GM12878 (cell line): ENCODE results near the gene ISG15. TPM values are rescaled to one million over a fixed set of nuclear protein-coding genes. Genes with fewer than 3 reads are reported as not detected.
A peak's percentile ranks its signal among the peaks of the same experiment; 100 is the strongest.

Experiments
- ATAC-seq: fragments of 200-7000 bp; cut with Tn5 transposase; 3 replicates; pipeline ENCODE4 v1.9.1; 2020; ENCODE audit warnings: mild to moderate bottlenecking, moderate library complexity
- BruUV-seq: library from RNA; stranded (reverse); fragments of 400-500 nt; replicated peaks from 2 replicates; lab custom pipeline; 2021; lab: Mats Ljungman, UMichigan
- CTCF ChIA-PET: fragments of 300-600 bp; sonication (Branson Sonifier 250); formaldehyde crosslinking; extraction: SDS; loops from one replicate; lab custom pipeline; 2021; ENCODE audit warnings: inconsistent platforms; lab: Yijun Ruan, JAX
- POLR2A ChIA-PET: fragments of 350-600 bp; formaldehyde crosslinking; extraction: SDS; loops from one replicate; lab custom pipeline; 2021; ENCODE audit warnings: inconsistent platforms; lab: Charles Lee
- RAD21 ChIA-PET: fragments of 300-600 bp; sonication (Branson Sonifier 250); formaldehyde crosslinking; loops from one replicate; lab custom pipeline; 2023; ENCODE audit warnings: antibody characterized with exemption; ENCODE audit not compliant: unreplicated experiment; lab: Charles Lee
- SMC1A ChIA-PET: fragments of 300-600 bp; sonication (Branson Sonifier 250); formaldehyde crosslinking; loops from one replicate; lab custom pipeline; 2023; ENCODE audit not compliant: unreplicated experiment, uncharacterized antibody; lab: Charles Lee
- DNase-seq: peaks from one replicate; pipeline ENCODE4 v3.0.0-alpha.2; 2011; ENCODE audit warnings: low read depth, low spot score
- FAIRE-seq: peaks from 3 replicates; lab custom pipeline; 2011; peaks lifted over from hg19 to GRCh38; lab: Jason Lieb, UNC
- H2AFZ ChIP-seq: 2 replicates; pipeline ENCODE4 v1.6.0; 2011; ENCODE audit warnings: low read depth, low read length, control low read depth; ENCODE audit not compliant: control insufficient read depth
- H3K27ac ChIP-seq: 2 replicates; pipeline ENCODE4 v1.5.1; 2011; ENCODE audit warnings: control low read depth; ENCODE audit not compliant: control insufficient read depth, insufficient read depth
- H3K27me3 ChIP-seq, 2 experiments: replicated peaks in 1 of 2; 2 replicates each; pipeline versions ENCODE4 v1.6.0 to v1.6.1; 2011; ENCODE audit warnings: low read length in 1 of 2; ENCODE audit not compliant: control insufficient read depth in 2 of 2, insufficient read depth in 2 of 2
- H3K36me3 ChIP-seq, 2 experiments: 2 replicates each; pipeline ENCODE4 v1.5.1; 2011; ENCODE audit warnings: low read length in 1 of 2; ENCODE audit not compliant: control insufficient read depth in 2 of 2, insufficient read depth in 2 of 2
- H3K4me1 ChIP-seq: 2 replicates; pipeline ENCODE4 v1.6.1; 2011; ENCODE audit warnings: mild to moderate bottlenecking, low read length, moderate library complexity, mixed read lengths; ENCODE audit not compliant: control insufficient read depth, insufficient read depth
- H3K4me2 ChIP-seq: 2 replicates; pipeline ENCODE4 v1.6.0; 2011; ENCODE audit warnings: control low read depth; ENCODE audit not compliant: control insufficient read depth, insufficient read depth
- H3K4me3 ChIP-seq: fragments of 200-600 bp; sonication (generic); 2 replicates; pipeline ENCODE4 v1.5.1; 2016
- H3K79me2 ChIP-seq: 2 replicates; pipeline ENCODE4 v1.6.0; 2011; ENCODE audit warnings: low read length; ENCODE audit not compliant: control insufficient read depth, insufficient read depth
- H3K9ac ChIP-seq: 2 replicates; pipeline ENCODE4 v1.8.0; 2011; ENCODE audit warnings: low read length, control low read depth, mixed read lengths; ENCODE audit not compliant: control insufficient read depth, insufficient read depth
- H3K9me3 ChIP-seq: replicated peaks from 3 replicates; pipeline ENCODE4 v1.5.1; 2011; ENCODE audit warnings: mild to moderate bottlenecking, low read length; ENCODE audit not compliant: control insufficient read depth, insufficient read depth
- H4K20me1 ChIP-seq: 2 replicates; pipeline ENCODE4 v1.6.0; 2011; ENCODE audit not compliant: control insufficient read depth, insufficient read depth
- NFIC ChIP-seq: IDR thresholded peaks from 2 replicates; pipeline ENCODE4 v1.6.1; 2012; ENCODE audit warnings: low read depth, mild to moderate bottlenecking, inconsistent platforms, low read length, moderate library complexity
- NR2F1 ChIP-seq: fragments of 450-650 bp; conservative IDR thresholded peaks from 2 replicates; pipeline ENCODE4 v1.6.1; 2017; ENCODE audit warnings: mild to moderate bottlenecking
- POLR2A ChIP-seq: IDR thresholded peaks from 2 replicates; pipeline ENCODE4 v1.6.1; 2011; ENCODE audit warnings: low read depth, mild to moderate bottlenecking, low read length
- RCOR1 ChIP-seq: conservative IDR thresholded peaks from 2 replicates; pipeline ENCODE4 v1.6.1; 2012; ENCODE audit warnings: low read depth, low read length, improper control_type of control experiment
- WGBS: methylation state at CpG from one replicate; pipeline ENCODE4 v1.1.6; 2016; ENCODE audit warnings: low lambda C conversion rate; ENCODE audit not compliant: insufficient replicate concordance, insufficient coverage; ENCODE audit errors: missing lambda C conversion rate; 5-methylcytosine and 5-hydroxymethylcytosine counted together
- in situ Hi-C: fragments of 300-500 bp; cut with MboI; formaldehyde crosslinking; loops from 9 replicates; pipeline ENCODE4 v1.14.3; 2018; ENCODE audit warnings: mixed read lengths
- intact Hi-C: fragments of 100-400 bp; cut with micrococcal nuclease; formaldehyde crosslinking; loops from one replicate; pipeline ENCODE4 v1.14.2; 2022; ENCODE audit not compliant: unreplicated experiment
- polyA plus RNA-seq, 11 experiments: library from polyadenylated mRNA; depleted of rRNA in 4 of 11; unstranded in 6 of 11; stranded (reverse) in 5 of 11; fragments of >200 nt; fragmentation: Nextera tagmentation in 4 of 11; fragmentation: Illumina TruSeq in 1 of 11; extraction: Ambion mirVana in 4 of 11; extraction: Trizol in 1 of 11; gene quantifications; 1 replicate in 1 of 11; 2 replicates in 10 of 11; pipeline versions ENCODE4 v1.2.1 to v1.2.3, GENCODE V29; 2011 to 2016; ENCODE audit warnings: inconsistent platforms in 2 of 11, missing spikeins in 2 of 11, low read depth in 1 of 11
- total RNA-seq, 4 experiments: library from RNA; depleted of rRNA in 3 of 4; stranded (reverse); fragments of >200 nt in 3 of 4; fragmentation: Illumina TruSeq in 1 of 4; extraction: Trizol in 1 of 4; gene quantifications; 2 replicates each; pipeline versions ENCODE4 v1.2.1 to v1.2.3, GENCODE V29; 2013 to 2021

ISG15 gene
- total and polyA plus RNA-seq, 10 of the 15 experiments (the other 5 are each of a cell fraction or from before 2014, with no cell fraction given), result 7.8 to 384 (median 274) TPM

DNA sequence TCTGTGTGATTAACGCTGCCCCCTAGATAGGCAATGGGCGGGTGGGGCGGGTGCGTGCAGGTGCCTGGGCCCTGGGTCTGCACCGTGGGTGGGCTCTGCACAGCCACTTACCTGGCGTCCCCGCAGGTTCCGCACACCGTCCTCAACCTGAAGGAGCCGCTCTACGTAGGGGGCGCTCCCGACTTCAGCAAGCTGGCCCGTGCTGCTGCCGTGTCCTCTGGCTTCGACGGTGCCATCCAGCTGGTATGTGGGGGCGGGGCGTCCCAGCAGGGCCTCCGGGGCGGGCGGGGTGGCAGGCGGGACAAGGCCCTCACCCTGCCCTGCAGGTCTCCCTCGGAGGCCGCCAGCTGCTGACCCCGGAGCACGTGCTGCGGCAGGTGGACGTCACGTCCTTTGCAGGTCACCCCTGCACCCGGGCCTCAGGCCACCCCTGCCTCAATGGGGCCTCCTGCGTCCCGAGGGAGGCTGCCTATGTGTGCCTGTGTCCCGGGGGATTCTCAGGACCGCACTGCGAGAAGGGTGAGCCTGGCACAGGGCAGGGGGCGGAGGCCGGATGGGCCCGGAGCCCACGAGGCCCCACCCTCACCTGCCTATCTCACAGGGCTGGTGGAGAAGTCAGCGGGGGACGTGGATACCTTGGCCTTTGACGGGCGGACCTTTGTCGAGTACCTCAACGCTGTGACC lies 38.0 kb downstream of the ISG15 start:
- H2AFZ ChIP-seq, result no peak overlapping the region
- ChIA-PET POLR2A (no interaction called here), SMC1A (no interaction called here), RAD21 (interaction anchor here (1.0 kb wide), 1 partner anchor 13 kb away, joined by 3 read pairs; no protein-coding TSS in a partner anchor), CTCF (interaction anchor here (1.0 to 1.2 kb wide), 2 partner anchors 13 to 19 kb away, joined by 3 read pairs; no protein-coding TSS in a partner anchor)
- no peak overlapping the region for H3K4me2 ChIP-seq
- no peak overlapping the region for H3K9ac ChIP-seq
- H3K4me3 ChIP-seq, result no peak overlapping the region
- no peak overlapping the region for H3K27ac ChIP-seq
- in situ Hi-C loops (loop anchor here (5.0 kb wide), 1 partner anchor 51 kb away; no protein-coding TSS in a partner anchor), intact Hi-C loops (no loop called here)
- WGBS, result 67% methylated on average over 43 of the region's 46 CpGs
- no peaks in the 10 kb centered on the region for H3K9me3 ChIP-seq
- no peaks in the 10 kb centered on the region for H4K20me1 ChIP-seq
- no TSS peak for BruUV-seq
- no peak for FAIRE-seq
- no peaks in the 10 kb centered on the region for H3K27me3 ChIP-seq
- DNase-seq, result no peak
- 0 out of 2 replicates have a peak, but pooled peaks have one; percentile 17 for TF ChIP-seq POLR2A
- no peak for TF ChIP-seq NR2F1
- ATAC-seq, result no peak
- H3K36me3 ChIP-seq, result peaks cover 3 to 16% of the 10 kb centered on the region in 2 experiments; a peak in 3 of 4 replicates
- H3K79me2 ChIP-seq, result no peaks in the 10 kb centered on the region
- peaks cover 5% of the 10 kb centered on the region; the same call in 1 of the 2 replicates for H3K4me1 ChIP-seq

DNA sequence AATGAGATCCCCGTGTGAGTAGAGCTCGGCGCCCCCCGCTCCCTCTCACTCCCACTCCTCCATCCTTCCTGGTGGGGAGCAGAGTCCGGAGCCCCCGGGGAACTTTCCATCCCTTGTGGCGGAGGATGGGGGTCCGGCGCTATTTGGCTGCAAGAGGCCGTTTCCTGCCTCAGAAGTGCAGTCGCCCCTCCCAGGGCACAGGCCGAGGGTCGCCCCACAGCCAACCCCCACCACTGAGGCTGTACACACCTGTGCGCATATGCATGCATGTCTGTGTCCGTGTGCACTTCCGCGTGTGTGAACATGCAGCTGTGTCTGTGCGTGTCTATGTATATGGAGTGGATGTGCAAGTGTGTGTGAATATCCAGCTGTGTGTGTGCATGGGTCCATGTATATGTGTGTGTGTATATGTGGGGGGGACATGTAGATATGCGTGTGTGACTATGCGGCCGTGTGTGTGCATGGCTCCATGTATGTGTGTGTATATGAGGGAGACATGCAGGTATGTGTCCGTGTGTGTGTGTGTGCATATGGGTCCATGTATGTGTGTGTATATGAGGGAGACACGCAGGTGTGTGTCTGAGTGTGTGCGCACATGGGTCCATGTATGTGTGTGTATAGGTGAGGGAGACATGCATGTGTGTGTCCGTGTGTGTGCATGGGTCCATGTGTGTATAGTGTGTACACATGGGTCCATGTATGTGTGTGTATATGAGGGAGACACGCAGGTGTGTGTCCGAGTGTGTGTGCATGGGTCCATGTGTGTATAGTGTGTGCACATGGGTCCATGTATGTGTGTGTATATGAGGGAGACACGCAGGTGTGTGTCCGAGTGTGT lies 38.9 kb downstream of the ISG15 start:
- Histone ChIP-seq H4K20me1 (no peaks in the 10 kb centered on the region), H3K4me1 (peaks cover 5% of the 10 kb centered on the region; the same call in 1 of the 2 replicates), H3K4me2 (no peak overlapping the region), H3K36me3 (peaks cover 3 to 9% of the 10 kb centered on the region in 2 experiments; a peak in 3 of 4 replicates), H3K27me3 (no peaks in the 10 kb centered on the region), H3K9ac (no peak overlapping the region), H3K79me2 (no peaks in the 10 kb centered on the region), H2AFZ (no peak overlapping the region), H3K9me3 (no peaks in the 10 kb centered on the region)
- ATAC-seq, result no peak
- POLR2A ChIA-PET, result no interaction called here
- intact Hi-C loops, result no loop called here
- no peak for FAIRE-seq
- SMC1A ChIA-PET, result no interaction called here
- DNase-seq, result no peak
- in situ Hi-C loops, result loop anchor here (5.0 kb wide), 1 partner anchor 50 kb away; no protein-coding TSS in a partner anchor
- CTCF ChIA-PET, result no interaction called here
- WGBS, result 92% methylated on average over 26 of the region's 29 CpGs
- no peak for TF ChIP-seq RCOR1
- TF ChIP-seq POLR2A, result 0 out of 2 replicates have a peak, but pooled peaks have one; percentile 6
- no peak for TF ChIP-seq NFIC
- TF ChIP-seq, all 136 proteins: peak for 1
- H3K27ac ChIP-seq, result no peak overlapping the region
- no TSS peak for BruUV-seq
- H3K4me3 ChIP-seq, result no peak overlapping the region
- RAD21 ChIA-PET, result no interaction called here
